Fibroblast of skin of right biceps (primary cell): ENCODE results near the gene MED13L.
"Not testable (repeated sequence)": the region's sequence is repeated elsewhere in the genome, so short reads cannot be mapped to it uniquely, and the experiment has no call there.

Experiments used
- DNase-seq: peaks from one replicate; pipeline ENCODE4 v3.0.0-alpha.2; 2013

The MED13L gene

DNA sequence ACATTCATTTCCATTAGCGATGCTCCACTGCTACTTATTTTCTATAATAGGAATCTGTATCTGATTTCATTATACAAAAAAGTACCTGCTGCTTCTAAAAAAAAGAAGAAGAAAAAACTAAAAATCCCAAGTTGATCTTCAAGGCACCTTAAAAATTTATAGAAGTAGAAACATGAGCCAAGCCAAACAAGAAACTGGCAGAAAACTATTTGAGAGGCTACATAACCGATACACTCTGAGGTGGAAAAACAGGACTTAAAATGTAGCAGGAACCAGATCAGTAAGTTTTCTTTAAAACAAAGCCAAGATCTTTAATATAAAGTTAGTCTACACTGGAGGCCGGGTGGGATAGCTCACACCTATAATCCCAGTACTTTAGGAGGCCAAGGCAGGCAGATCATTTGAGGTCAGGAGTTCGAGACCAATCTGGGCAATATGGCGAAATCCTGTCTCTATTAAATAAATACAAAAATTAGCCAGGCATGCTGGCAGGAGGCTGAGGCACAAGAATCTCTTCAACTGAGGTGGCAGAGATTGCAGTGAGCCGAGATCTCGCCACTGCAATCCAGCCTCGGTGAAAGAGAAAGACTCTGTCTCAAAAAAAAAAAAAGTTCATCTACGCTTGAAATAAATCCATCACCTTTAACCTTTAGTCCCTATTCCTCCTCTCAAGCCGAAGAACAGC, 278.6 kb downstream of the MED13L start:
- DNase-seq: no peak

DNA sequence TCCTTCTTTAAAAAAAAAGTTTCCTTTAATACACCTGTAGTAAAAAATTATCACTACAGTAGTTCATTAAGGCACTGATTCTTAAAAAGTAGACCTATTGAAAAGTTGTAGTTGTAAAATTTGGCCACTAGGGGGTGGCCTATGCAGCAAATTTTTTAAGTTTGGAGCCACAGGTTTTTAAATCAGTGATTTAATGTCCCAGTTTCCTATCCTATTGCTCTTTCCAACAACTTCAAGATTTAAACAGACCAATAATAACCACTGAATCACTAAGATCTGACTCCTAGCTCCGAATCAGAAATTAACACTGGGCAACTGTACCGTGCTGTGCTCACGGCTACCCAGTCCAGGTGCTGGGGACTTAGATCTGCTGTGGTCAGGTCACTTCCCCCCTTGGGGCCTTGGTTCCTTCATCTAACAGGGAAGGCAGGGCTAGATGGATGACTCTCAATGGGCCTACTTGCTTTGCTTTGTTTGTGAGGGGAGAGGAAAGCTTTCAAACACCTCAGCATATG, 279.3 kb downstream of the MED13L start:
- peak; percentile 60 for DNase-seq

DNA sequence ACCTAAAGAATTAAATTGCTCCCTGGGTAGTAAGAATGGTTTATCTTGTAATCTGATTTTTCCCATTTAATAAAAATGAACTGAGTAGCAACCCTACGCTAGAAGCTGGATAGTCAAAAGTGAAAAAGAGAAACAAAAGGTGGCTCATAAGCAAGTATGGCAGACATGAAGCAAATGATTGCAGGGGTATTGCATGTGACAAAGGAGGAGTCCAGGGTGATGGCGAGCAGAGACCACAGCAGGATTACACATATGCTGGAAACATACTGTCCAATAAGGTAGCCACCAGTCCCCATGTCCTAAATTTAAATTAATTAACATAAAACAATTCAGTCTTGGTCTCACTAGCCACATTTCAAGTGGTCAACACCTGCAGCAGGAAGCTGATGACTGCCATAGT, 283.8 kb downstream of the MED13L start:
- no peak for DNase-seq

DNA sequence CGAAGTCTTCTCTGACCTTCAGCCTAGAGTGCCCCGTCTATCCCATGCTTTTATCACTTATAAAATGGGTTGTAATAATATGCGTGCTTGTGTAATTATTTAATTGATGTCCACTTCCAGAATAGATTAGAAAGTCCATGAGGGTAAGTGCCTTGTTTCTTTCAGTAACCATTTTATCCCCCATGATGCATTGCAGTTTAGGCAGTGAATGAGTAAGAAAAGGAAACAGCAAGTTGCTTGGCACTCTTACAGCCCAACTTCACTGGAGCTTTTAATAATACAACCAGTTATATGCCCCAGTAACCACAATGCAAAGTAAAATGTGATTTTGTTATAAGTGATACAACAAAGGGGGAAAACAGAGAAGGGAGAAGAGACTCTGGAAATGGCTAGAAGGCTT, 287.3 kb downstream of the MED13L start:
- no peak for DNase-seq

DNA sequence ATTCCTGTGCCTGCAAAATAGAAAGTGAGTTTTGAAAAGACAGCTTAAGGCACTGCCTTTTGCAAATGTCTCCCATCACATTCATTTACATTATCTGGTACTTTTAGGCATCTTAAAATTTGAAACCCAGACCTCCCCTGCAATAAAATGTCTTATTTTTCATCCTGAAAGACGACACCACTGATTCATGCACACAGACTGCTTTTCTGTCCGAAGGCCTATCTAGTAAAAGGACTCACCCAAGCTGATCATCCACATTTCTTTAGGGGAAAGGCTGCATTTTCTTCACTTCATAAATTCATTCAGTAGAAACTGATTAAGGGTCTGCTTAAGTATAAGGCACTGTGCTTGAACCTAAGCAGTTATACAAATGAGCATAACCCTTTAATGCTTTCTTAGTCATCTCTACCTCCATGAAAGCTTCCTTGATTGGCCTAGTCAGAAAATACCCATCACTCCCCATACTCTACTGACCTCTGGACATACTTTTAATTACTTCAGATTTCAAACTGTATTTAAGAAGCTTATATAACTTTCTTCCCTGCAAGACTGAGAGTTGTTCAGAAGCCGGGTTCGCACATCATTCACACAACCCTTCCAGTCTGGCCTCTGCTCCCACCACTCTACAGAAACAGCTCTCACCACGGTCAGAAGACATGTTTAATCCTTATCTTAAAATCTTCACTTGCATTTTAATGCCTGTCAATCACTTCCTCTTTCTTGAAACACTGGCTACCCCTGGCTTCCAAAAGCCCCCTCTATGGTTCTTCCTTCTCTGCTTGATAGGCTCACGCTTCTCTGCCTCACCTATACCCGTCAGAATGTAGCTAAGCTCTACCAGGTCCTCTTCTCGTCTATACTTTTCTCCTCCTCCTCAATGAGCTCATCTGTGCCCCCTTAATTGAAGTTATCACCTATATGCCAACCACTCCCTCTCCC, 288.6 kb downstream of the MED13L start:
- DNase-seq: peak; percentile 9

DNA sequence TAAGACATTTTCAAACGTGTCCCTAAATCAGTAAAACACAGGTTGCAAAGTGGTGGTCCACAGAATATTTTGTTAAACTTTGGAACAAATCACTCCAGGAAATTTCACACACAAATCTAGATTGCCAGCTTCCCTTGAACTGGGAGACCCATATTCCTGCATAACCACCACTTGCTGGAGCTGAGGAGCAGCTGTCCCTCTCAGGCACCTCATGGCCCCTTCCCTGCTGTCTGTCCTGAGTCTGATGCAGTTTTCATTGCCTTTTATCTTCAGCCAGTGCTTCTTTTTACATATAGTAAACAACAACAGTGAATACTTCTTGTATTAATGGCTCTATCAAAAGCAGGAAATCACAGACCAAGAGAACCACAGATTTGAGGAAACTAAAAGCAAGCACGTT, 289.3 kb downstream of the MED13L start:
- DNase-seq: no peak

DNA sequence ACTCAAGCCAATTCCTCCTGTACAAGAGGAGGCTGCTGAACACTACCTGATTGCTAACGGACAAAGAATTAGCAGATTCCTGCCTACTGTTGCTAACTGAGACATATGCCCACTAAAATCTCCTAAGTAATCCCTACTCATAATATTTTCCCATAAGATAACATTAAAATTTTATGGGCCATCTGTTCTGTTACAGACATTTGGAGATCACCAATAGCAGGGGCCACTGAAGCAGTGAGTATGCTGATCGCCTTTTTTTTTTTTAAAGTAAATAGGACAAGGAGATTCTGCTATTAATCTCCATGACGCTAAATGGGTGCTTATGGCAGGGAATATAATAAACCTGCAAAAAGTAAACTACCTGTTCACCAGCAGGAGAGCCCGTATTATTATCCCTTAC, 292.9 kb downstream of the MED13L start:
- DNase-seq: no peak

DNA sequence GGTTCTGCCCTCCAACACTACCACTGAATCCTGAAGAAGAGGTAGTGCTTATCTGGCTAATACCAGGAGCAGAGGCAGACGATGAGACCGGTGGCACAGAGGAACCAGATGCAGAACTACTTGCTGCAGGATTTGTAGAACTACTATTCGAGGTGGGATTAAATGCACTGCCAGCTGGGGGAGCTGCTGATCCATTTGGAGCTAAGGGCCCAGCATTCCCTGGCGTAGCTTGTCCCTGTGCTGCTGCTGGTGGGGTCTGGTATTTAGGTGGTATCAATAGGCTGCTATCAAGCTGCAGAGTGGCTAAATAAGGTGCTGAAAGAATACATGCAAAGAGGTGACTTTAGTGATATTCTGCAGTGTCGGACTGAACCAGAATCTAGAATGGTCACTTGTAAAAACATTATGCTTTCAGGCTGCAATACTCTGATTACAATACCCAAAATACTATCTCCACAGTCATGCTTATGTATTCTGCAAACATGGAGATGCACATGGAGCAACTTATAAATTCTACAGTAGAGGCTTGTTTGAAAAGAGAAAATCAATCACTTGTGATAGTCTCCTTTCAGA, 294.2 kb downstream of the MED13L start:
- DNase-seq: peak; percentile 11

DNA sequence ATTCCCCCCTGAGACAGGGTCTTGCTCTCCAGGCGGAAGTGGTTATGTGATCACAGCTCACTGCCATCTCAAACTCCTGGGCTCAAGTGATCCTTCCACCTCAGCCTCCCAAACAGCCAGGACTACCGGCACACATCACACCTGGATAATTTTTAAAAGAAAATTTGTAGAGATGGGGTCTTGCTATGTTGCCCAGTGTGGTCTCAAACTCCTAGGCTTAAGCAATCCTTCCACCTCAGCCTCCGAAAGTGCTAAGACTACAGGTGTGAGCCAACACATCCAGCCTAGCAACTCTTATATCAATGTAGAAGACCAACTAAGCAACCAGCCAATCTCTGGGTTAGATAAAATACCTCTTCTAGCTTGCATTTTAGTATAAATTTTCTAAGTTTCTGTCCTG, 297.2 kb downstream of the MED13L start:
- no peak for DNase-seq

DNA sequence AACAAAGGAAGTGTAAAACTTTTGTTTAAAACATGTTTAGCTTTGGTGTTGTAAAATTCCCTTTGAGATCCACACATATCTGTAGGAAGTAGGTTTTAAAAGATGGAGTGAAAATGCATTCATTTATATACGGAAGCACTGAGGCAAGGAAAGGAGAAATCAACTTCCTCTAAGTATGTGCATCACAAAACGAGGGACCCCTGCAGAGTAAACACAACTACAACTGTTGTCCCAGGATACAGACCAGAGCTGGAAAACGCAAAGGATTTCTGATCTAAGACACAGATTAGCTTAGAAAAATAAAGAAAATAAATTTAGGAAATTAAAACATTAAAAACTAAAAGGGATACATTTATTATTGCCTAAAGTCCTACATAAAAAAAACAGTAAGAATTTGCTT, 297.6 kb downstream of the MED13L start:
- DNase-seq: no peak

DNA sequence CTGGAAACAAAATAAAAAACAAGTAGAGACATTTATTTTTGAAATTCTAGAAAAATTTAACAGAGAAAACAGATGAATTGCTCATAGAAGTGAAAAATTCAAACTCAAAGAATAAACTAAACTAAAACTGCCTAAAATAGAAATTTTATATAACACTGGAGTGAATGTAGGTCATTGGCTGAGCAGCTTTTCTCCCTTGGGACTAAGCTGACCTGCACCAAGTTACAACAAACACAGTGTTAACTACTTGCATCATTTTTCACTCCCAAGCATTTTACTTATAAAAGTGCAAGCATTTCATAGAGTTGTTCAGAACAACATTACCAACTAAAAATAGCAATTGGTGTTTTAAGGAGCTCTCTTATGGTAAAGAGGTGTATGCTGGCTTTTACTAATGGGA, 298.1 kb downstream of the MED13L start:
- DNase-seq: no peak

DNA sequence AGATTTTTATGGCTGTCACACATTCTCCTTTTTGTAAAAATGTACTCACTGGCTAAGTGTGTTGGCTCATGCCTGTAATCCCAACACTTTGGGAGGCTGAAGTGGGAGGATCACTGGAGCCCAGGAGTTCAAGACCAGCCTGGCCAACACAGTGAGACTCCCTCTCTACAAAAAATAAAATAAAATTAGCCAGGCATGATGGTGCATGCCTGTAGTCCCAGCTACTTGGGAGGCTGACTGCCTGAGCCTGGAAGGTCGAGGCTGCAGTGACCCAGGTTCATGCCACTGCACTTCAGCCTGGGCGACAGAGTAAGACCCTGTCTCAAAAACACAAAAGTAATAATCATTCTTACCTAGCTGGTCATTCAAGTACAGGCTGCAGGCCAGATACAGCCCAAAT, 300.7 kb downstream of the MED13L start:
- DNase-seq: not testable (repeated sequence)

DNA sequence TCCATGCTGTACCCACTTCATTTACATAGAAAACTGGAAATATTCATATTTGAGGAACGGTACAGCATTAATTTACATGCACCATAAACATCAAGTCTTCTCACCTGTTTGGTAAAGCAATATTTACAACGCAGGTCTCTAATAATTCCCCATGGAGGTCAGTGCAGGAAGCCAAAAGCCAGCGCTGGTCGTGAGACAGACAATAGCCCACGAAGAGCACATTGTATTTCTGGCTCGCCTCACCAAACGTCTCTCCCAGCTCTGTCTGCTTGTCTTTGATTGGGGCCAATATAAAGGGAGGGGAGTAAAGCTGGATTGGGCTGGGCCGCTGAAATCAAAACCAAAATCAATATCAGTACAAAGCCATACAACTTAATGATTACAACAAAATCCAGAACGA, 302.1 kb downstream of the MED13L start:
- no peak for DNase-seq

DNA sequence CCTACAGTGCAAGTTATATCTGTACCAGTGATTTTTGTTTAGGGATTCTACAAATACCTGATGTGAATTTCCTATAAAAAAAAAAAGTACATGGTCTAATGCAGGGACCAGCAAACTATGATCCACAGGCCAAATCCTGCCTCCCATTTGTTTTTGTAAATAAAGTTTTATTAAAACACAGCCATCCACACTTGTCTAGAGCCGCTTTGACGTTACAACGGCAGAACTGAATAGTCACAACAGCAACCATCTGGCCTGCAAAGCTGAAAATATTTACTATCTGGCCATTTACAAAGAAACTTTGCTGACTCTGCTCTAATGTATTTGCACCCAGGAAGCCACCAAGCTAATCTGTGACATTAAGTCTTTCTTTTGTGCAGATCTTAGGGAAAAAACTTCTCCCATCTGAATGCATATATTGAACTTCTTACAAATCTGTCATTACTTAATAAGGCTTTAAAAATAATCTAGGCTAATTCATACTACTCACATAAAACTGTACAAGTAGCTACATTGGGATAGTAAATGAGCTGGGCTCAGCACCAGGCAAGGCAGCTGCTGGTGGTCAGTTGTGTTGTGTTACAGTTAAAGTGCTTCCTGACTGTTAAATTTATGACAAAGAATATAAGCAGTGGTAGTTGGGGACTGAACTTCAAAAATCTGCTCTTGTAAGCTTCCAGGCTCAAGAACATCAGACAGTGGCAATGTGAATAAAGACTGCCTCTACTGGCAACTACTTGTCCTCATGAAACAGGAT, 303.3 kb downstream of the MED13L start:
- no peak for DNase-seq

DNA sequence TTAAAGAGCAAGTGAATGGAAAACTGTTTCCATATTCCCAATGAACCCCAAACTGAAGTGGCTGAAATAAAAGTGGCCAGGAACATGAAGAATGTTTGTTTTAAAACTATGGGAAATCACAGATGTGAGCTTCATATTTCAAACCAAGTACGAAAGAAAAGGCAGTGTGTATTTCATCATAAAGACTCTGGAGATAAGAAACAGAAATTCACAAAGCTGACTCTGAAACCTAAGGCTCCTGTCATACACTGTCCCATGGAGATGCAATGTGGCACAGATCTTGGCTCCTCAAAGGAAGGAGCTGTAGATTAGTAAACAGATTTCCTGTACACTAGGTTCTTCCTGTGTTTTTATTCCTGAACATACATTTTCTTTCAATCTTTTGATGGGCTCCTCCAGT, 304.4 kb downstream of the MED13L start:
- no peak for DNase-seq

DNA sequence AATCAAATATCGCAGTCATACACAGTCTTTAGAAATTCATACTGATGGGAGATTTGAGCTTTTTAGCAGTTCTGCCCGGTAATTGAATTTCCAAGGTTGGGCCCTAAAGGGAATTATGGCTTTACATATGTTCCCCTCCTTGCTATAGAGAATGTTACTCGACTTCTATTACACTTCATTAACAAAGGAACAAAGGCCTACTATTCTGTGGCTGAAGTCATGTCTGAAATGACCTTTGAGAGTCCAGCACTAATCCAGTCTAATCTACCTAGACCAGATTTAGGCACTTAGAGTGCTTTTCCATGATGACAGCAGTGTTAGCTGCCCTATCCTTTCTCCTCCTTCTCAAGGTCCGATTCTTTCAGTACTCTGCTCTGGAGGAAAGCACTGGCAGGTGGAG, 305.3 kb downstream of the MED13L start:
- no peak for DNase-seq

DNA sequence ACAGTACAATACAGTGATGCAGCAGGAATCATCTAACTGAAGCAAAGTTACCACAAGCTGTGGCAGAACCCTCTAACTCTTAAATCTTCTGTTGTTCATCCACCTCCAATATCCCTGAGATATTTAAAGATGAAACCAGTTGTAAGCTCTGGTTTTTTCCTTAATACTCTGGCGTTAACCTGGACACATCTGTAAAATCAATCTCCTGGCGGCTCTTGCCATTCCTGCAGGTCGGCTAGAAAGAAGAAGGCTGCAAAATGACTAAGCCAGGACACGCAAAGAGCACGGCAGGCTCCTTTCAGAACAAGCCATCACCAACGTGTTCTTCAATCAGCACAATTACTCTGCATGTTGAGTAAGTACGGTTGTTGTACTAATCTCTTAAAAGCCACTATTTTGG, 309.3 kb downstream of the MED13L start:
- DNase-seq: no peak

DNA sequence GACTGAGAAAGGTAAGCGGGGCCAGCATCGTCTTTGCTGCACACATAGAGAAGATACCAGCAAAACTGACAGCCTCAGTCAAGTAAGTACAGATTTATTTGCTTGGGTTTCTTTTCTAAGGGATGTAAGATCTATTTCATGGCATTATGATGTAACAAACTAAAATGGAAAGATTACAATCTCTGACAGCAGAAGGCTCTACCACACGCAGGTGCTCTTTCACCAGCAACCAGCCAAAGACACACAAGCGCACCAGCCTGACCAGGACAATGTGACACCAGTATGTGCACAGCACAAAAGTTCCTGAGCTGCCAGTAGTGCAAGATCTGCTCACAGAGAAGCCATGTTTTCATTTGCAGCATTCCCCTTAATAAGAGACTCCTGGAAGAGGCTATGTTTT, 311.1 kb downstream of the MED13L start:
- DNase-seq: no peak

DNA sequence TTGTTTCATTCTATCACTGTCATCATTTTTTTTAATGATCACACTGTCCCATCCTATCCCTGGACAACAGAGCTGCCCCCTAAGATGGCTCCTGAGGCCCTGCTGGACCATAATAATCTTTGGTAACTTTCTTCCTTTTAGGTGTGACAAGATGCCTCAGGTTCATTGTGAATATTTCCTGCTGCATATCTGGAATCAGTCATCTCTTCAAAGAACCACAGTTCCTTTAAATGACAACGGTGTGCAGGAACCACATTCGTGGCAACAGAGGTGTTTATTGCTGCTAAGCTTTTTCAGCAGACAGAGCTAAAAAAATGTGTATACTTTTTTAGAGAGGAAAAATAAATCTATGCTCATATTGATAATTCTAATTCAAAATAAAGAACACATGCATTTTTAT, 312.9 kb downstream of the MED13L start:
- DNase-seq: no peak

DNA sequence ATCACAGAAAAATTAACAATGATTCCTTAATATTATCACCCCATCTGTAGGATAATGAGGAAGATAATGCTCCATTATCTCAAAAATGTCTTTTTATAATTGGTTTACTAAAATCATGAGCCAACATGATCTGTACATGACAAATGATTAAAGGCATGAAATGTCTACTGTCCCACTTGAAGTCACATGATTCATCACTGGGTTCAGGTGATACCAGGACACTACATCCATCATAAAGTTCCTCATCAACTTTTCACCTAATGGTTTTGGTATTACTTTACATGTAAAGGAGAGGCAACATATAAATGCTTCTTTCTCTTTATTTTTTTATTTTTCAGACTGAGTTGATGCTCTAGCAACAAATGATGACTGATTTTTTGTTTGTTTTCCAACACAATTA, 313.3 kb downstream of the MED13L start:
- DNase-seq: no peak

DNA sequence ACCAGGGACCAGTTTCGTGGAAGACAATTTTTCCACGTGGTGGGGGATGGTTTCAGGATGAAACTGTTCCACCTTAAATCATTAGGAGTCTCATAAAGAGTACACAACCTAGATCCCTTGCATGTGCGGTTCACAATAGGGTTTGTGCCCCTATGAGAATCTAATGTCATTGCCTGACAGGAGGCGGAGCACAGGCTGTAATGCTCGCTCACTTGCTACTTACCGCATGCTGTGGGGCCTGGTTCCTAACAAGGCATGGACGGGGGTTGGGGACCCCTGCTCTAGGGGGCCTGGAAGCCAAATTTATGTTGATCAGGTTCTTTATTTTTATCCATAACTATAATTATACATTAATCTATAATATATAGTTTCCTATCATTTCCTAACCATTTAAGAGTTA, 315.3 kb downstream of the MED13L start:
- no peak for DNase-seq

DNA sequence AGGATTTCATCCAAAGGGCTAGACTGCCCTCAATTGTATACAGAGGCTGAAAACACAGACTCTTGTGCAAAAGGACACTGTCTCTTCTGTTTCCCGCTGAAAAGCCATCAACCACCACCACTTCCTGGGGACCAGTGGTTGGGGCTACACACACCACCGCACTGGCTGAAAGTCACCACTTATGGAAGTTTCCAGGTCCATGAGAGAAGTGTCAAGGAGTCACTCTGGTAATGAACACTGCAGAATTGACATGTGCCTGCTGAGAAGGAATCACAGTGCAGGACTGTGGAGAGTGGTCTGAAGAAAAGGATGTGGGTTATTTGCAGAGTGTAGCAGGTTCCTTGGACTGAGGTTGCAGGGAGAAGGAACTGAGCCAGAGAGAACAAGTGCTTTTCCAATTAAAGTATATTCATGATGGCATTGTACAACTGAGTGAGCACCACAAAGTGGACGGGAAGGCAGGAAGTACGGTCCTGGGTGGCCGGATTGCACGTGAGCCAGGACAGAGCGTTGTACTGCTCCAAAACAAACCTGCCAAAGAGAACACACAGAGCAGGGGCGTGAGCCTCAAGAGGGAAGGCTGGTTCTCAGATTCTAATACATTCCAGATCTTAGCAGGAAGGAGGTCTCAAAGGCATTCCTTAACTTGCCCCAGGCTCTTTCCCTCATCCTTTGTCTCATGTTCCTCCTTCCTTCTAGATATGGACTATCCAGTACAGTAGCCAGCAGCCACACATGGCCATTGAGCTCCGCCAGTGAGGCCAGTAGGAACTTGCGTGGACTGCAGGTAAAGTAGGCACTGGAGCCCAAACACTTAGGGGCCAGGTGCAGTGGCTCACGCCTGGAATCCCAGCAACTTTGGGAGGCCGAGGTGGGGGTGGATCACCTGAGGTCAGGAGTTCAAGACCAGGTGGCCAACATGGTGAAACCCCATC, 316.4 kb downstream of the MED13L start:
- no peak for DNase-seq
